CD4-positive, alpha-beta T cell treated with Interleukin-10 for 1 hour (primary cell): Measurements from ENCODE around the gene TBC1D1.

Experiments
- DNase-seq: peaks from one replicate; pipeline ENCODE4 v3.0.0-alpha.2; 2020

Gene TBC1D1

GRCh38 chr4:37890801-37891259, at the start of gene TBC1D1:
TBC1D1 (plus strand) TSS chr4:37891084; CDS start chr4:37902096, 11,012 bp downstream.
- DNase-seq = peak; percentile 58

GRCh38 chr4:37844204-37844603, 46.7 kb upstream of the TBC1D1 start:
- no peak for DNase-seq

GRCh38 chr4:37845201-37845600, 45.7 kb upstream of the TBC1D1 start:
- no peak for DNase-seq

- DNase-seq = no peak
These were observed 43.5 kb upstream of the TBC1D1 start for GRCh38 chr4:37847311-37847884.

- DNase-seq = no peak
These were observed 38.5 kb upstream of the TBC1D1 start for GRCh38 chr4:37852376-37852775.

GRCh38 chr4:37858112-37858511, 32.8 kb upstream of the TBC1D1 start:
- no peak for DNase-seq

GRCh38 chr4:37858872-37859271, 32.0 kb upstream of the TBC1D1 start:
- no peak for DNase-seq

GRCh38 chr4:37860266-37860665, 30.6 kb upstream of the TBC1D1 start:
- DNase-seq = no peak

- DNase-seq = no peak
These were observed 27.9 kb upstream of the TBC1D1 start for GRCh38 chr4:37862961-37863360.

- no peak for DNase-seq
These were observed 26.1 kb upstream of the TBC1D1 start for GRCh38 chr4:37864786-37865185.

GRCh38 chr4:37865450-37865849, 25.4 kb upstream of the TBC1D1 start:
- no peak for DNase-seq

- DNase-seq = no peak
These were observed 23.8 kb upstream of the TBC1D1 start for GRCh38 chr4:37867102-37867501.

- no peak for DNase-seq
These were observed 22.6 kb upstream of the TBC1D1 start for GRCh38 chr4:37868238-37868637.

GRCh38 chr4:37872310-37872988, 18.4 kb upstream of the TBC1D1 start:
- no peak for DNase-seq

- no peak for DNase-seq
These were observed 17.5 kb upstream of the TBC1D1 start for GRCh38 chr4:37873386-37873785.

- no peak for DNase-seq
These were observed 14.7 kb upstream of the TBC1D1 start for GRCh38 chr4:37876156-37876555.

- no peak for DNase-seq
These were observed 11.5 kb upstream of the TBC1D1 start for GRCh38 chr4:37879365-37879764.

GRCh38 chr4:37881811-37882210, 9.1 kb upstream of the TBC1D1 start:
- DNase-seq = no peak

GRCh38 chr4:37882665-37883296, 8.1 kb upstream of the TBC1D1 start:
- no peak for DNase-seq

GRCh38 chr4:37884855-37885487, 5.9 kb upstream of the TBC1D1 start:
- no peak for DNase-seq

GRCh38 chr4:37885496-37885895, 5.4 kb upstream of the TBC1D1 start:
- no peak for DNase-seq

GRCh38 chr4:37889849-37890800, 759 bp upstream of the TBC1D1 start:
- DNase-seq = peak; percentile 43
